HepG2 (cell line): ENCODE measurements around the gene GJA3. TPM values are rescaled to one million over a fixed set of nuclear protein-coding genes. Genes with fewer than 3 reads are reported as not detected.

Source experiments
- ARNT2 ChIP-seq: sonication (generic); formaldehyde crosslinking; IDR thresholded peaks from 2 replicates; pipeline ENCODE4 v1.8.0; 2022; ENCODE audit warnings: mild to moderate bottlenecking, low read depth, missing genetic modification reagents, moderate library complexity
- ASH2L ChIP-seq: fragments of 300-600, 200-600 bp; sonication (generic); IDR thresholded peaks from 2 replicates; pipeline ENCODE4 v1.7.0; 2017; ENCODE audit warnings: low read depth, mild to moderate bottlenecking, moderate library complexity, mixed read lengths, low read length; ENCODE audit not compliant: insufficient read length
- GABPA ChIP-seq, 2 experiments: IDR thresholded peaks; 2 replicates each; pipeline ENCODE4 v1.6.1; 2011 to 2016; ENCODE audit warnings: low read depth in 2 of 2, low read length in 1 of 2, missing biosample characterization in 1 of 2, missing genetic modification characterization in 1 of 2
- GABPB1 ChIP-seq: IDR thresholded peaks from 2 replicates; pipeline ENCODE4 v1.6.1; 2016; ENCODE audit warnings: mild to moderate bottlenecking, missing genetic modification reagents, moderate library complexity, missing compliant biosample characterization
- HMGA1 ChIP-seq: sonication (generic); formaldehyde crosslinking; conservative IDR thresholded peaks from 2 replicates; pipeline ENCODE4 v1.4.0; 2020; ENCODE audit warnings: missing genetic modification reagents
- IKZF5 ChIP-seq: IDR thresholded peaks from 2 replicates; pipeline ENCODE4 v1.6.1; 2018; ENCODE audit warnings: missing genetic modification reagents, mild to moderate bottlenecking, missing compliant biosample characterization
- NCOA2 ChIP-seq: sonication (generic); formaldehyde crosslinking; IDR thresholded peaks from 2 replicates; pipeline ENCODE4 v1.8.0; 2022; ENCODE audit warnings: inconsistent platforms
- PBX2 ChIP-seq: IDR thresholded peaks from 2 replicates; pipeline ENCODE4 v1.6.1; 2016; ENCODE audit warnings: control low read depth
- POGZ ChIP-seq: sonication (generic); formaldehyde crosslinking; IDR thresholded peaks from 2 replicates; pipeline ENCODE4 v1.4.0; 2020; ENCODE audit warnings: mild to moderate bottlenecking, missing genetic modification reagents
- POLR2AphosphoS5 ChIP-seq: IDR thresholded peaks from 2 replicates; pipeline ENCODE4 v1.6.1; 2012; ENCODE audit warnings: low read depth, low read length
- TGIF2 ChIP-seq: IDR thresholded peaks from 2 replicates; pipeline ENCODE4 v1.6.1; 2016; ENCODE audit warnings: control low read depth, missing compliant biosample characterization
- TSC22D2 ChIP-seq: sonication (generic); formaldehyde crosslinking; IDR thresholded peaks from 2 replicates; pipeline ENCODE4 v1.5.1; 2020; ENCODE audit warnings: missing genetic modification reagents, mild to moderate bottlenecking, borderline replicate concordance
- XBP1 ChIP-seq: sonication (generic); formaldehyde crosslinking; IDR thresholded peaks from 2 replicates; pipeline ENCODE4 v1.5.0; 2020; ENCODE audit warnings: missing genetic modification reagents
- ZBTB20 ChIP-seq: sonication (generic); formaldehyde crosslinking; IDR thresholded peaks from 2 replicates; pipeline ENCODE4 v1.8.1; 2023; ENCODE audit warnings: missing genetic modification reagents, low read depth, mild to moderate bottlenecking, borderline replicate concordance
- ZBTB25 ChIP-seq: IDR thresholded peaks from 2 replicates; pipeline ENCODE4 v1.6.1; 2018; ENCODE audit warnings: missing genetic modification reagents
- ZFX ChIP-seq: sonication (generic); formaldehyde crosslinking; IDR thresholded peaks from 2 replicates; pipeline ENCODE4 v1.4.0; 2020; ENCODE audit warnings: mild to moderate bottlenecking, low read depth, missing genetic modification reagents, moderate library complexity
- ZKSCAN1 ChIP-seq: fragments of 150-350 bp; IDR thresholded peaks from 2 replicates; pipeline ENCODE4 v1.6.1; 2014; ENCODE audit warnings: low read length
- ZNF18 ChIP-seq: sonication (generic); formaldehyde crosslinking; IDR thresholded peaks from 2 replicates; pipeline ENCODE4 v1.8.0; 2022; ENCODE audit warnings: mild to moderate bottlenecking, missing genetic modification reagents; ENCODE audit not compliant: insufficient replicate concordance
- ZNF232 ChIP-seq: sonication (generic); formaldehyde crosslinking; IDR thresholded peaks from 2 replicates; pipeline ENCODE4 v1.4.0; 2020; ENCODE audit warnings: missing genetic modification reagents, borderline replicate concordance
- ZNF446 ChIP-seq: sonication (generic); formaldehyde crosslinking; IDR thresholded peaks from 2 replicates; pipeline ENCODE4 v1.5.0; 2020; ENCODE audit warnings: mild to moderate bottlenecking, missing genetic modification reagents
- ZSCAN30 ChIP-seq: sonication (generic); formaldehyde crosslinking; IDR thresholded peaks from 2 replicates; pipeline ENCODE4 v1.5.0; 2020; ENCODE audit warnings: mild to moderate bottlenecking, missing genetic modification reagents
- ZSCAN31 ChIP-seq: sonication (generic); formaldehyde crosslinking; IDR thresholded peaks from 2 replicates; pipeline ENCODE4 v1.5.0; 2020; ENCODE audit warnings: low read depth, mild to moderate bottlenecking, missing genetic modification reagents
- ZZZ3 ChIP-seq: sonication (generic); formaldehyde crosslinking; IDR thresholded peaks from 2 replicates; pipeline ENCODE4 v1.4.0; 2020; ENCODE audit warnings: missing genetic modification reagents, mild to moderate bottlenecking, borderline replicate concordance
- polyA plus RNA-seq, 8 experiments: library from polyadenylated mRNA; depleted of rRNA in 3 of 8; stranded (reverse) in 7 of 8; unstranded in 1 of 8; fragments of >200 nt; fragmentation: Illumina TruSeq in 4 of 8; extraction: Trizol in 4 of 8; gene quantifications; 2 replicates each; pipeline versions ENCODE4 v1.2.1 to v1.2.3, GENCODE V29; 2011 to 2016; ENCODE audit warnings: low read depth in 4 of 8, missing spikeins in 1 of 8, mixed read lengths in 1 of 8; ENCODE audit not compliant: insufficient read depth in 1 of 8
- total RNA-seq, 5 experiments: library from RNA; depleted of rRNA; stranded (reverse); fragments of >200 nt; fragmentation: Illumina TruSeq; extraction: Trizol; gene quantifications; 2 replicates each; pipeline ENCODE4 v1.2.3, GENCODE V29; 2016; ENCODE audit warnings: low read depth in 1 of 5

GJA3 gene
- total and polyA plus RNA-seq, 2 of the 13 experiments (the other 11 are each of a cell fraction or from before 2014, with no cell fraction given), result 0.04 TPM

- TF ChIP-seq ZZZ3 (CRISPR knock-in tag) (no peak), ZNF232 (CRISPR knock-in tag) (peak; percentile 19; the same call in 1 of the 2 replicates), ASH2L (peak; percentile 70), IKZF5 (CRISPR knock-in tag) (peak; percentile 67; the same call in 1 of the 2 replicates), ZNF18 (CRISPR knock-in tag) (peak; percentile 72), GABPB1 (peak; percentile 92), TGIF2 (CRISPR knock-in tag) (0 out of 2 replicates have a peak, but pooled peaks have one; percentile 67), XBP1 (CRISPR knock-in tag) (no peak), ZKSCAN1 (no peak), ARNT2 (peak; percentile 62; the same call in 1 of the 2 replicates), ZSCAN30 (CRISPR knock-in tag) (no peak), ZSCAN31 (CRISPR knock-in tag) (peak; percentile 21; the same call in 1 of the 2 replicates), ZNF446 (0 out of 2 replicates have a peak, but pooled peaks have one; percentile 63), NCOA2 (CRISPR knock-in tag) (no peak), ZBTB20 (CRISPR knock-in tag) (peak; percentile 24; the same call in 1 of the 2 replicates), ZFX (peak; percentile 98), POLR2AphosphoS5 (peak; percentile 49; the same call in 1 of the 2 replicates), ZBTB25 (CRISPR knock-in tag) (no peak), PBX2 (CRISPR knock-in tag) (no peak), POGZ (CRISPR knock-in tag) (peak; percentile 70), GABPA (IDR thresholded peaks at IDR 0.05; ENCODE audit: low read depth, low read length) (peak; percentile 64), GABPA (CRISPR knock-in tag; IDR thresholded peaks at IDR 0.05; ENCODE audit: low read depth) (peak; percentile 51; the same call in 1 of the 2 replicates), HMGA1 (CRISPR knock-in tag) (no peak), TSC22D2 (no peak)
Measured at GRCh38 chr13:20127562-20128458, 33.0 kb downstream of the GJA3 start (continued).
